HG02973 (cell line): ENCODE measurements around the gene BEAN1.

Experiments used
- ATAC-seq: cut with Tn5 transposase; IDR thresholded peaks from one replicate; pipeline ENCODE4 v1.9.1; 2021; ENCODE audit warnings: moderate library complexity; ENCODE audit not compliant: unreplicated experiment

The BEAN1 gene

GRCh38 chr16:66395806-66396555 is 31.1 kb upstream of the BEAN1 start:
- no peak for ATAC-seq

GRCh38 chr16:66397736-66398433 is 29.2 kb upstream of the BEAN1 start:
- no peak for ATAC-seq

- ATAC-seq, result no peak
Measured at GRCh38 chr16:66399031-66399430, 28.1 kb upstream of the BEAN1 start.

- ATAC-seq, result no peak
Measured at GRCh38 chr16:66399930-66400329, 27.2 kb upstream of the BEAN1 start.

- no peak for ATAC-seq
Measured at GRCh38 chr16:66400503-66401380, 26.4 kb upstream of the BEAN1 start.

- no peak for ATAC-seq
Measured at GRCh38 chr16:66401610-66402009, 25.5 kb upstream of the BEAN1 start.

- ATAC-seq, result no peak
Measured at GRCh38 chr16:66402166-66402565, 24.9 kb upstream of the BEAN1 start.

- ATAC-seq, result no peak
Measured at GRCh38 chr16:66402591-66403230, 24.4 kb upstream of the BEAN1 start.

GRCh38 chr16:66403531-66404145 is 23.5 kb upstream of the BEAN1 start:
- ATAC-seq, result no peak

- ATAC-seq, result no peak
Measured at GRCh38 chr16:66405057-66405783, 21.9 kb upstream of the BEAN1 start.

- ATAC-seq, result peak; percentile 85
Measured at GRCh38 chr16:66406534-66407221, 20.4 kb upstream of the BEAN1 start.

GRCh38 chr16:66408163-66409048 is 18.7 kb upstream of the BEAN1 start:
- ATAC-seq, result no peak

- ATAC-seq, result no peak
Measured at GRCh38 chr16:66409156-66409555, 17.9 kb upstream of the BEAN1 start.

GRCh38 chr16:66412182-66412581 is 14.9 kb upstream of the BEAN1 start:
- no peak for ATAC-seq

- ATAC-seq, result no peak
Measured at GRCh38 chr16:66414891-66415290, 12.2 kb upstream of the BEAN1 start.

GRCh38 chr16:66416136-66416535 is 11.0 kb upstream of the BEAN1 start:
- no peak for ATAC-seq

GRCh38 chr16:66416939-66417700 is 10.0 kb upstream of the BEAN1 start:
- ATAC-seq, result no peak
